Skeletal muscle satellite cell (primary cell): ENCODE results near the gene GJD3. TPM values are rescaled to one million over a fixed set of nuclear protein-coding genes. Genes with fewer than 3 reads are reported as not detected.
"Not testable (repeated sequence)": the region's sequence is repeated elsewhere in the genome, so short reads cannot be mapped to it uniquely, and the experiment has no call there.

Experiments used
- H3K27me3 ChIP-seq: 2 replicates; pipeline ENCODE4 v1.7.0; 2013; ENCODE audit warnings: low read length; ENCODE audit not compliant: control insufficient read depth, insufficient read depth
- H3K36me3 ChIP-seq: 2 replicates; pipeline ENCODE4 v1.7.0; 2013; ENCODE audit warnings: mild to moderate bottlenecking, control low read depth, low read length; ENCODE audit not compliant: insufficient read depth
- H3K4me1 ChIP-seq: 2 replicates; pipeline ENCODE4 v1.7.0; 2013; ENCODE audit warnings: low read length; ENCODE audit not compliant: control insufficient read depth, insufficient read depth
- H3K4me2 ChIP-seq: 2 replicates; pipeline ENCODE4 v1.7.0; 2013; ENCODE audit warnings: mild to moderate bottlenecking, low read length
- H3K4me3 ChIP-seq: 2 replicates; pipeline ENCODE4 v1.7.0; 2013; ENCODE audit warnings: low read length
- H3K9ac ChIP-seq: 2 replicates; pipeline ENCODE4 v1.7.0; 2013; ENCODE audit warnings: mild to moderate bottlenecking, low read depth, low read length, moderate library complexity
- H3K9me3 ChIP-seq: replicated peaks from 2 replicates; pipeline ENCODE4 v1.7.0; 2013; ENCODE audit warnings: mild to moderate bottlenecking, control low read depth, low read length
- total RNA-seq: library from RNA; depleted of rRNA; stranded (reverse); fragments of >200 nt; gene quantifications from 2 replicates; pipeline ENCODE4 v1.2.3, GENCODE V29; 2012; rRNA removed

Gene GJD3, protein sequence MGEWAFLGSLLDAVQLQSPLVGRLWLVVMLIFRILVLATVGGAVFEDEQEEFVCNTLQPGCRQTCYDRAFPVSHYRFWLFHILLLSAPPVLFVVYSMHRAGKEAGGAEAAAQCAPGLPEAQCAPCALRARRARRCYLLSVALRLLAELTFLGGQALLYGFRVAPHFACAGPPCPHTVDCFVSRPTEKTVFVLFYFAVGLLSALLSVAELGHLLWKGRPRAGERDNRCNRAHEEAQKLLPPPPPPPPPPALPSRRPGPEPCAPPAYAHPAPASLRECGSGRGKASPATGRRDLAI
- 0.22 and 0.25 TPM in 2 replicates for total RNA-seq

DNA sequence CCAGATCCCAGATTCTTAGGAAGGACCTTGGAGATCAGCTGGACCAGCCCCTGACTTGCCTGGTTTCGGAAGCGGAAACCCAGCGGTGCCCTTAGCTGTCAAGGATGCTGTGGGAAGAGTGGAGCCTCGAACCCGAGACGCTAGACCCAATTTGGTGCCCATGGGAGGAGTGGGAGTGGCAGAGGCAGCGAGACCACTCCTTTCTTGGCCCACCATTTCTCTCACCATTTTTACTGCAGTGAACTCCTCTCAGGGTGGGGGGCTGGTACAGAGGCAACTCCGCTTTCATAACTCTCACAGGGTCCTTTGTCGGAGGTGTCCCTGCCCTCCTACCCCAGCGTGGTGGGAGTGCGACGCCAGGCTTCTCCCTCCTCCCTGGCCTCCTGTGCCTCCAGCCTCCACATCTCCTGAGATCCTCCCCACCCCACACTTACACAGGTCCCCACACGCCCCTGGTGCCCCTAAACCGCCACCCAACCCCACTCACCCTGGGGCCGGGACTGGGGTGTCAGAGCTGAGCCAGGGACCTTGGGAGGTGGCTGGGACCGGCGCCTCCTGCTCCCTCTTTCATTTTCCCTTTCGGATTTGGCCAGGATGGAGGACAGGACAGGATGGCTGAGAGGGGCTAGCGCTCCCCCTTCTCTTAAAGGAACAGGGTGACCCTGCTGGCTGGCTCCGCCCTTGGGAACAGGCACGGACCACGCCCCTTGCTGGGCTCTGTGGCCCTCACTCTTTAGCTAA lies at the start of gene GJD3:
Gene GJD3, minus strand, starts transcription at position 617 of the 741 bp plus-strand sequence. CDS start 922 bp downstream, outside the sequence.
- H3K4me2 ChIP-seq, result peak within 1 kb of the TSS; percentile 100
- peak within 1 kb of the TSS; percentile 82 for H3K4me3 ChIP-seq
- peaks cover 11% of the 10 kb centered on the region for H3K4me1 ChIP-seq
- peak within 1 kb of the TSS; percentile 63 for H3K9ac ChIP-seq
- H3K9me3 ChIP-seq, result no peaks in the 10 kb centered on the region
- H3K27me3 ChIP-seq, result no peaks in the 10 kb centered on the region
- H3K36me3 ChIP-seq, result no peaks in the 10 kb centered on the region

DNA sequence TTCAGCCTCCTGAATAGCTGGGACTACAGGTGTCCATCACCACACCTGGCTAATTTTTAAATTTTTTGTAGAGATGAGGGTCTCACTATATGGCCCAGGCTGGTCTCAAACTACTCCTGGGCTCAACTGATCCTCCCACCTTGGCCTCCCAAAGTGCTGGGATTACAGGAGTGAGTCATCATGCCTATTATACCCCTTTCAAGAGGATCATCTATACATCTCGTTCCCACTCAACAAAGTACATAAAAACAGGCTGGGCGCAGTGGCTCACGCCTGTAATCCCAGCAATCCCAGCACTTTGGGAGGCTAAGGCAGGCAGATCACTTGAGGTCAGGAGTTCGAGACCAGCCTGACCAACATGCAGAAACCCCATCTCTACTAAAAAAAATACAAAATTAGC lies 49.8 kb upstream of the GJD3 start:
- H3K4me3 ChIP-seq, result not testable (repeated sequence)
- peaks cover 19% of the 10 kb centered on the region for H3K4me1 ChIP-seq

DNA sequence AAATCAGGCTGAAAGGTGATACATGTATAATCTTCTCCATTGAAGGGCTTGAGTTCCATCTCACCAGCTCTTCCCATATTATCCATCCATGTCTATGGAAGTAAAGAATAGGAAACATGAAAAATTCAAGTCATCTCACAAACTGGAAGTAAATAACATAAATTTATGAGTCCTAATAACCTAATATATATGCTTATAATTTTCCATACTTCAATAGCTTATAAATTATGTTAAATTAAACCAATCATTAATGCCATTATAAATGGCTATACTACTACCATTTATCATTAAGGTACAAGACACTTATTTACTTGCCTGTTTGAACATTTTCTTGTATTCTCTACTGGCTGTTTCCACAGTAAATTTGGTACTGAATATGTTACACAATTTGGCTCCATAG lies 48.3 kb upstream of the GJD3 start:
- Histone ChIP-seq H3K9ac (no peak overlapping the region), H3K9me3 (no peaks in the 10 kb centered on the region), H3K36me3 (peaks cover 27% of the 10 kb centered on the region), H3K4me3 (no peak overlapping the region), H3K27me3 (no peaks in the 10 kb centered on the region), H3K4me2 (no peak overlapping the region), H3K4me1 (peaks cover 13% of the 10 kb centered on the region)

More for the DNA sequence above, 49.8 kb upstream of the GJD3 start:
- not testable (repeated sequence) for H3K4me2 ChIP-seq, H3K9ac ChIP-seq, H3K27me3 ChIP-seq, H3K9me3 ChIP-seq
- peaks cover 18% of the 10 kb centered on the region for H3K36me3 ChIP-seq

DNA sequence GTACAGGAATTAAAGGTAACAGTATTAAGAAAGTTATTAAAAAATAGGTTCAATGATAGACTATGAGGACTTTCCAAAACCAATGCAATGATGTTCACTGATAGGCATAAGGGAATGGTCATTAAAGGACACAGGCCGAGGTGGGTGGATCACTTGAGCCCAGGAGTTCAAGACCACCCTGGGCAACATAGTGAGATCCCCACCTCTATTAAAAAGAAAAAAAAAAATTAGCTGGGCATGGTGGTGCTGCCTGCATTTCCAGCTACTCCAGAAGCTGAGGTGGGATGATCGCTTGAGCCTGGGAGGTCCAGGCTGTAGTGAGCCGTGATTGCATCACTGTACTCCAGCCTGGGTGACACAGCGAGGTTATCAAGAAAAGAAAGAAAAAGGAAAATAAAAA lies 47.3 kb upstream of the GJD3 start:
- Histone ChIP-seq H3K4me1 (peaks cover 13% of the 10 kb centered on the region), H3K9ac (no peak overlapping the region), H3K27me3 (no peaks in the 10 kb centered on the region), H3K9me3 (no peaks in the 10 kb centered on the region), H3K36me3 (peaks cover 32% of the 10 kb centered on the region), H3K4me2 (no peak overlapping the region), H3K4me3 (no peak overlapping the region)

DNA sequence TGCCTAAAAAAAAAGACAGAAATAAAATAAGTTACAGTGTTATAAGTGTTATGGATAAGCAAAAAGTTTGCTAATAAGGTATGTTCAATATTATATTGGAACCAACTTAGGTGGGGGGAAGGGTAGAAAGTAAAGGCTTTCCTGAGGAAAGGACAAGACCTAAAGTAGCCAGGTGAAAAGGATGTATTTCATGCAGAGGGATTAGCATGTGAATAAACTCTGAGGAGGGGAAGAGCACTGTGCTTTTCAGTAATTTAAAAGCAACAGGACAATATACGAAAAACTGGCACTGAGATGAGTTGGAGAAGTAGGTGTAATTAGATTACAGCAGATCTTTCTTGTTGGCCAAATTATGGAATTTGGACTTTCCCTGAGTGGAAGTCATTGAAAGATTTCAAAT lies 45.5 kb upstream of the GJD3 start:
- H3K4me2 ChIP-seq, result no peak overlapping the region
- H3K36me3 ChIP-seq, result peaks cover 42% of the 10 kb centered on the region
- H3K9me3 ChIP-seq, result no peaks in the 10 kb centered on the region
- no peak overlapping the region for H3K4me3 ChIP-seq
- no peak overlapping the region for H3K9ac ChIP-seq
- H3K27me3 ChIP-seq, result no peaks in the 10 kb centered on the region
- peaks cover 6% of the 10 kb centered on the region for H3K4me1 ChIP-seq

DNA sequence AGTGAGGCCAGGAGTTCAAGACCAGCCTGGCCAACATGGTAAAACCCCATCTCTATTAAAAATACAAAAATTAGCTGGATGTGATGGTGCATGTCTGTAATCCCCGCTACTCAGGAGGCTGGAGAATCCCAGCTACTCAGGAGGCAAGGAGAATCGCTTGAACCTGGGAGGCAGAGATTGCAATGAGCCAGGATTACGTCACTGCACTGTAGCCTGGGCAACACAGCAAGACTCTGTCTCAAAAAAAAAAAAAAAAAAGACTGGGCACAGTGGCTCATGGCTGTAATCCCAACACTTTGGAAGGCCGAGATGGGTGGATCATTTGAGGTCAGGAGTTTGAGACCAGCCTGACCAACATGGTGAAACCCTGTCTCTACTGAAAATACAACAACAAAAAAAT lies 45.0 kb upstream of the GJD3 start:
- not testable (repeated sequence) for H3K4me1 ChIP-seq, H3K27me3 ChIP-seq, H3K4me3 ChIP-seq, H3K4me2 ChIP-seq, H3K9ac ChIP-seq, H3K9me3 ChIP-seq
- peaks cover 42% of the 10 kb centered on the region for H3K36me3 ChIP-seq

DNA sequence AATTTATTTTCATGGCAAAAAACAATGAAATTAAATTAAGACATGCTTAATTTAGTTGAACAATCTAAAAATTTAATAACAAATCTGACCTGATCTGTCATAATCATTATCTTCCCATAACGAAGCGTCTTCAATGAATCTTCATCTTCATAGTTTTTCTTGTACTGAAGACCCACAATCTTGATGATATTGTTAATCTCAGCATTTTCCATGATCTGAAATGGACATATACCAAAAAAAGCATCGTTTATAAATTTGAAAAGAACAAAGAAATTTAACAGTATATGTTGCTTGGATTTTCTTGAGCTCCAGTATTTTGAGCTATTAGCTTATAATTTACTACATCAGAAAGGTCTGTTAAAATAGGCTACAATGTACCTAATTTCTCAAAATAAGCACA lies 42.9 kb upstream of the GJD3 start:
- Histone ChIP-seq H3K4me1 (no peaks in the 10 kb centered on the region), H3K9me3 (no peaks in the 10 kb centered on the region), H3K4me3 (no peak overlapping the region), H3K9ac (no peak overlapping the region), H3K4me2 (no peak overlapping the region), H3K27me3 (no peaks in the 10 kb centered on the region), H3K36me3 (peaks cover 50% of the 10 kb centered on the region)

DNA sequence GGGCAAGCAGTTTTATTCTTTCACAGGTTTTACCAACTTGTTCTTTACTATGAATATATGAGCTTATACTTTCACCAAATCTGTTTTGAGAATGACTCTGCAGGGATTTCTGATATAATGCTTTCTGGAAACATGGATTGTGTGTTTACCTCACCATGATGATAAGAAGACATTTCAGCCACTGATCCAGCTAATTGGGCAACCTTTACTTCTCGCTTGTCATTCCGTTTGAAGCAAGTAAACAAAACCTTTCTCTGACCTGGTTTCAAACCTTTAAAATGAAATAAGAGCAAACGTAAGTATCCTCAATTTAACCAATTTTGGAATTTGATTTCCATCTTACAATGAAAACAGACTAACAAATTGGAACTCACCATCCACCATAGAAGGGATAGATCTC lies 39.5 kb upstream of the GJD3 start:
- Histone ChIP-seq H3K36me3 (peaks cover 54% of the 10 kb centered on the region), H3K4me2 (no peak overlapping the region), H3K9ac (no peak overlapping the region), H3K4me1 (no peaks in the 10 kb centered on the region), H3K9me3 (no peaks in the 10 kb centered on the region), H3K4me3 (no peak overlapping the region), H3K27me3 (no peaks in the 10 kb centered on the region)

DNA sequence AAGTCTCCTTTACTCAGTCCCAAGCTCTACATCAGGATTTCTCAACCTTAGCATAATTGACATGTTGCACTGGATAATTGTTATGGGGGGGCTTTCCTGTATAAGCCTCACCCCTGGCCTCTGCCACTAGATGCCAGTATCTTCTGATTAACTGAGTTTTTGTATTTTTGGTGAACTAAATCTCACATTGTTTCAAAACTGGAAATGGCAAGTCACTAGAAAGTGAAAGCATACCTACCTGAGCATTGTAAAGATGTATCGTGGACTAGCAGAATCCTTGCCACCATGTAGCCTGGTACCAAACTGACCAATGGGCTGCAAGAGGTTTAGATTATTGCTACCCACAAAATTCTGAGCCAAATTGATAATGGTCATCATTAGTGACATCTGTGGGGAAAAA lies 38.1 kb upstream of the GJD3 start:
- no peaks in the 10 kb centered on the region for H3K4me1 ChIP-seq
- H3K27me3 ChIP-seq, result no peaks in the 10 kb centered on the region
- H3K9me3 ChIP-seq, result no peaks in the 10 kb centered on the region
- H3K9ac ChIP-seq, result no peak overlapping the region
- H3K4me3 ChIP-seq, result no peak overlapping the region
- H3K4me2 ChIP-seq, result no peak overlapping the region
- H3K36me3 ChIP-seq, result peaks cover 51% of the 10 kb centered on the region

DNA sequence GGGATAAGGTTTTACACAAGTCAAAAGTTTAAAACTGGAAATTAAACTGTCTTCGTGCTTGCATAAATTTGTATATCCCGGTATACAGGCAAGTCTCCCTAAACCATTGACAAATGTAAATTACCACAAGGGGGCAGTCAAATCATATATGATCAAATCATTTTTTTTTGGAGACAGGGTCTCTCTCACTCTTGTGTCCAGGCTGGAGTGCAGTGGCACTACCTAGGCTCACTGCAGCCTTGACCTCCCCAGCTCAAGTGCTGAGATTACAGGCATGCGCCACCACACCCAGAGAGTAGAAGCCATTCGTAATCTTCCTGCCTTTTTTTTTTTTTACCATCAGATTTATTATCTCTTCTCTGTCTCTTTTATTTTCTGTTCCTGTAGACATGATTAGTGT lies 34.6 kb upstream of the GJD3 start:
- no peaks in the 10 kb centered on the region for H3K4me1 ChIP-seq
- no peaks in the 10 kb centered on the region for H3K27me3 ChIP-seq
- peak overlapping the region; percentile 12 for H3K9ac ChIP-seq
- no peak overlapping the region for H3K4me2 ChIP-seq
- H3K9me3 ChIP-seq, result no peaks in the 10 kb centered on the region
- H3K36me3 ChIP-seq, result peaks cover 45% of the 10 kb centered on the region
- H3K4me3 ChIP-seq, result no peak overlapping the region

DNA sequence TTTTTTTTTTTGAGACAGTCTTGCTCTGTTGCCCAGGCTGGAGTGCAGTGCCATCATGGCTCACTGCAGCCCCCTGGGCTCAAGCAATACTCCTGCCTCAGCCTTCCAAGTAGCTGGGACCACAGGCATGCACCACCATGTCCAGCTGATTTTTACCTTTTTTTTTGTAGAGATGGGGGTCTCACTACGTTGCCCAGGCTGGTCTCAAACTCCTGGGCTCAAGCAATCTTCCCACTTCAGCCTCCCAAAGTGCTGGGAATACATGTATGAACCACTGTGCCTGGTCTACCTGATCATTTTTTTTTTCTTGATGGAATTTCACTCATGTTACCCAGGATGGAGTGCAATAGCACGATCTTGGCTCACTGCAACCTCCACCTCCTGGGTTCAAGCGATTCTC lies 22.0 kb upstream of the GJD3 start:
- H3K4me3 ChIP-seq, H3K4me1 ChIP-seq, H3K4me2 ChIP-seq, H3K9me3 ChIP-seq, H3K27me3 ChIP-seq, H3K9ac ChIP-seq: not testable (repeated sequence)
- H3K36me3 ChIP-seq, result peaks cover 31% of the 10 kb centered on the region

DNA sequence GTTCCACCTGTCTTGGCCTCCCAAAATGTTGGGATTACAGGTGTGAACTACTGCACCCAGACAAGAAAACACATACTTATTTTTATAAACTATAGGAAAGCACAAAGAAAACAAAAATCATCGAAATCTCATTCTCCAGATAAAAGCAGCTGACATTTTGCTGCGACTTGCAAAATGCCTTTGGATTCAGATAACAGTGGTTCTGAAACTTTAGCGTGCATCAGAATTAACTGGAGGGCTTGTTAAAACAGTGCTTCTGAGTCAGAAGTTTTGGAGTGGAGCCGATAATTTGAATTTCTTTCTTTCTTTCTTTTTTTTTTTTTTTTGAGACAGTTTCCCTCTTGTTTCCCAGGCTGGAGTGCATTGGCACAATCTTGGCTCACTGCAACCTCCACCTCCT lies 17.7 kb upstream of the GJD3 start:
- Histone ChIP-seq H3K4me3 (no peak overlapping the region), H3K4me1 (no peaks in the 10 kb centered on the region), H3K4me2 (no peak overlapping the region), H3K9ac (no peak overlapping the region), H3K36me3 (no peaks in the 10 kb centered on the region), H3K9me3 (no peaks in the 10 kb centered on the region), H3K27me3 (no peaks in the 10 kb centered on the region)
